CD4-positive, alpha-beta memory T cell (primary cell): ENCODE data around the gene SELENOW. TPM values are rescaled to one million over a fixed set of nuclear protein-coding genes. Genes with fewer than 3 reads are reported as not detected.
"Not testable (repeated sequence)": the region's sequence is repeated elsewhere in the genome, so short reads cannot be mapped to it uniquely, and the experiment has no call there.

ENCODE experiments used
- CTCF ChIA-PET: fragments of 350-600 bp; sonication (Branson Sonifier 250); formaldehyde crosslinking; loops from one replicate; lab custom pipeline; 2021; ENCODE audit warnings: inconsistent platforms; ENCODE audit not compliant: partially characterized antibody; lab: Charles Lee
- POLR2A ChIA-PET: fragments of 350-600 bp; sonication (Branson Sonifier 250); formaldehyde crosslinking; loops from one replicate; lab custom pipeline; 2021; ENCODE audit not compliant: partially characterized antibody; lab: Charles Lee
- DNase-seq, 5 donors: peaks; one replicate each; pipeline versions ENCODE4 v3.0.0 to v3.0.0-alpha.2; 2020 to 2022; ENCODE audit warnings: mixed read lengths in 1 of 5
- H3K27ac ChIP-seq: one replicate; pipeline ENCODE4 v1.7.0; 2013; ENCODE audit warnings: low read depth, low read length
- H3K27me3 ChIP-seq: 2 replicates; pipeline ENCODE4 v1.7.0; 2013; ENCODE audit warnings: mild to moderate bottlenecking, low read length, moderate library complexity; ENCODE audit not compliant: insufficient read depth
- H3K36me3 ChIP-seq: 2 replicates; pipeline ENCODE4 v1.7.0; 2013; ENCODE audit warnings: mild to moderate bottlenecking, low read length, moderate library complexity; ENCODE audit not compliant: insufficient read depth
- H3K4me1 ChIP-seq: 2 replicates; pipeline ENCODE4 v1.7.0; 2013; ENCODE audit warnings: mild to moderate bottlenecking, low read length, moderate library complexity; ENCODE audit not compliant: insufficient read depth
- H3K4me3 ChIP-seq, 2 donors: one replicate each; pipeline ENCODE4 v1.7.0; 2013; ENCODE audit warnings: low read length in 2 of 2, mild to moderate bottlenecking in 1 of 2
- H3K9me3 ChIP-seq, 2 donors: one replicate each; pipeline ENCODE4 v1.7.0; 2013; ENCODE audit warnings: low read length in 2 of 2, control low read depth in 1 of 2; ENCODE audit not compliant: control insufficient read depth in 1 of 2
- H3K27ac Mint-ChIP-seq, 7 donors: one replicate each; pipeline ENCODE4 v1.8.0; 2020 to 2021; ENCODE audit warnings: mixed read lengths in 7 of 7, mild to moderate bottlenecking in 6 of 7, inconsistent platforms in 3 of 7, moderate library complexity in 3 of 7
- H3K27me3 Mint-ChIP-seq, 2 donors: one replicate each; pipeline ENCODE4 v1.8.0; 2020 to 2021; ENCODE audit warnings: mixed read lengths in 2 of 2
- H3K36me3 Mint-ChIP-seq, 2 donors: one replicate each; pipeline ENCODE4 v1.8.0; 2020 to 2021; ENCODE audit warnings: mixed read lengths in 2 of 2, inconsistent platforms in 1 of 2, mild to moderate bottlenecking in 1 of 2
- H3K4me1 Mint-ChIP-seq, 4 donors: one replicate each; pipeline ENCODE4 v1.8.0; 2020 to 2021; ENCODE audit warnings: mixed read lengths in 4 of 4, mild to moderate bottlenecking in 1 of 4
- H3K4me3 Mint-ChIP-seq, 8 donors: one replicate each; pipeline ENCODE4 v1.8.0; 2020 to 2021; ENCODE audit warnings: mixed read lengths in 8 of 8, mild to moderate bottlenecking in 7 of 8, moderate library complexity in 6 of 8, inconsistent platforms in 3 of 8
- H3K9me3 Mint-ChIP-seq, 8 donors: one replicate each; pipeline ENCODE4 v1.8.0; 2020 to 2021; ENCODE audit warnings: mixed read lengths in 8 of 8, mild to moderate bottlenecking in 5 of 8, inconsistent platforms in 3 of 8, moderate library complexity in 1 of 8
- intact Hi-C: fragments of 100-400 bp; cut with micrococcal nuclease; formaldehyde crosslinking; loops from one replicate; pipeline ENCODE4 v1.15.1; 2023
- polyA plus RNA-seq, 2 donors: library from polyadenylated mRNA; unstranded; fragments of 300-500 nt; fragmentation: Illumina TruSeq; gene quantifications; one replicate each; pipeline ENCODE4 v1.2.3, GENCODE V29; 2021
- total RNA-seq, 2 experiments: library from RNA; stranded (reverse); gene quantifications; one replicate each; pipeline ENCODE4 v1.2.3, GENCODE V29; 2021

Gene SELENOW
- total and polyA plus RNA-seq, 4 experiments from 2014 or later, result 116 to 352 (median 236) TPM

- CTCF ChIA-PET, H3K27ac Mint-ChIP-seq, POLR2A ChIA-PET: not testable (repeated sequence)
Observed at GRCh38 chr19:47803671-47804070, 25.2 kb downstream of the SELENOW start.

GRCh38 chr19:47804451-47804850, 25.9 kb downstream of the SELENOW start, which contains the start of gene TPRX1:
TSS of gene TPRX1 (minus strand) at chr19:47804551. CDS start at chr19:47804539, 12 bp downstream.
- CTCF ChIA-PET, H3K9me3 ChIP-seq, DNase-seq, H3K4me1 ChIP-seq, H3K36me3 Mint-ChIP-seq, H3K27ac ChIP-seq, H3K27me3 ChIP-seq, H3K27me3 Mint-ChIP-seq, H3K4me3 Mint-ChIP-seq, H3K4me3 ChIP-seq, H3K4me1 Mint-ChIP-seq, POLR2A ChIA-PET, intact Hi-C loops, H3K9me3 Mint-ChIP-seq, H3K36me3 ChIP-seq: not testable (repeated sequence)
- H3K27ac Mint-ChIP-seq, result peak within 1 kb of the TSS in 1 of 7 donors; percentile 59

More at GRCh38 chr19:47803671-47804070, 25.2 kb downstream of the SELENOW start:
- H3K4me3 ChIP-seq, H3K36me3 ChIP-seq, DNase-seq, H3K4me3 Mint-ChIP-seq, H3K27me3 ChIP-seq, H3K4me1 Mint-ChIP-seq, H3K27ac ChIP-seq, H3K27me3 Mint-ChIP-seq, H3K36me3 Mint-ChIP-seq, H3K9me3 ChIP-seq, H3K9me3 Mint-ChIP-seq, H3K4me1 ChIP-seq, intact Hi-C loops: not testable (repeated sequence)

GRCh38 chr19:47805313-47805712, 26.8 kb downstream of the SELENOW start:
- Mint-ChIP-seq H3K4me1 (no peaks in the 10 kb centered on the region), H3K27ac (peak overlapping the region in 1 of 7 donors; percentile 59), H3K36me3 (peaks cover 0 to 5% of the 10 kb centered on the region in 2 donors), H3K4me3 (no peak overlapping the region), H3K27me3 (peaks cover 1% of the 10 kb centered on the region in 2 donors), H3K9me3 (peaks cover 0 to 5% (median 2%) of the 10 kb centered on the region in 8 donors)
- CTCF ChIA-PET, result interaction anchor here (1.0 kb wide), 1 partner anchor 9 kb away, joined by 3 read pairs; no protein-coding TSS in a partner anchor
- H3K36me3 ChIP-seq, result no peaks in the 10 kb centered on the region
- POLR2A ChIA-PET, result no interaction called here
- no peak overlapping the region for H3K27ac ChIP-seq
- no peaks in the 10 kb centered on the region for H3K27me3 ChIP-seq
- no peak overlapping the region for H3K4me3 ChIP-seq
- intact Hi-C loops, result no loop called here
- H3K9me3 ChIP-seq, result no peaks in the 10 kb centered on the region
- DNase-seq, result no peak
- H3K4me1 ChIP-seq, result no peaks in the 10 kb centered on the region

- POLR2A ChIA-PET, result no interaction called here
- no peaks in the 10 kb centered on the region for H3K9me3 ChIP-seq
- no peak overlapping the region for H3K27ac ChIP-seq
- no peak overlapping the region for H3K4me3 Mint-ChIP-seq
- no peak overlapping the region for H3K27ac Mint-ChIP-seq
- H3K36me3 Mint-ChIP-seq, result no peaks in the 10 kb centered on the region
- H3K36me3 ChIP-seq, result no peaks in the 10 kb centered on the region
- intact Hi-C loops, result no loop called here
- H3K9me3 Mint-ChIP-seq, result peaks cover 0 to 2% (median 0%) of the 10 kb centered on the region in 8 donors
- H3K4me1 ChIP-seq, result no peaks in the 10 kb centered on the region
- no peaks in the 10 kb centered on the region for H3K4me1 Mint-ChIP-seq
- CTCF ChIA-PET, result interaction anchor here (1.0 to 1.1 kb wide), 2 partner anchors 8 to 10 kb away, joined by 3 to 4 read pairs; no protein-coding TSS in a partner anchor
- no peak overlapping the region for H3K4me3 ChIP-seq
- DNase-seq, result no peak
- H3K27me3 ChIP-seq, result no peaks in the 10 kb centered on the region
- H3K27me3 Mint-ChIP-seq, result peaks cover 3% of the 10 kb centered on the region in 2 donors
Observed at GRCh38 chr19:47806435-47806834, 27.9 kb downstream of the SELENOW start.

GRCh38 chr19:47813304-47813994, 34.9 kb downstream of the SELENOW start:
- Histone ChIP-seq H3K4me1 (no peaks in the 10 kb centered on the region), H3K27me3 (no peaks in the 10 kb centered on the region), H3K27ac (no peak overlapping the region), H3K36me3 (no peaks in the 10 kb centered on the region), H3K9me3 (no peaks in the 10 kb centered on the region), H3K4me3 (no peak overlapping the region)
- ChIA-PET POLR2A (no interaction called here), CTCF (interaction anchor here (1.0 kb wide), 1 partner anchor 42 kb away, joined by 3 read pairs; no protein-coding TSS in a partner anchor)
- intact Hi-C loops, result loop anchor here (1.0 kb wide), 1 partner anchor 50 kb away; no protein-coding TSS in a partner anchor
- no peak overlapping the region for H3K4me3 Mint-ChIP-seq
- no peaks in the 10 kb centered on the region for H3K9me3 Mint-ChIP-seq
- H3K36me3 Mint-ChIP-seq, result no peaks in the 10 kb centered on the region
- DNase-seq, result peak; percentile 53 to 59 (median 58)
- peak overlapping the region in 1 of 7 donors; percentile 54 for H3K27ac Mint-ChIP-seq
- peaks cover 8 to 11% of the 10 kb centered on the region in 2 donors for H3K27me3 Mint-ChIP-seq
- H3K4me1 Mint-ChIP-seq, result no peaks in the 10 kb centered on the region

GRCh38 chr19:47813995-47814328, 35.5 kb downstream of the SELENOW start:
- no peaks in the 10 kb centered on the region for H3K9me3 Mint-ChIP-seq
- intact Hi-C loops, result loop anchor here (1.0 kb wide), 1 partner anchor 49 kb away; no protein-coding TSS in a partner anchor
- peak overlapping the region in 1 of 7 donors; percentile 54 for H3K27ac Mint-ChIP-seq
- ChIA-PET CTCF (interaction anchor here (1.0 to 1.2 kb wide), 3 partner anchors 8 to 42 kb away, joined by 3 to 4 read pairs (median 3); no protein-coding TSS in a partner anchor), POLR2A (no interaction called here)
- Histone ChIP-seq H3K27me3 (no peaks in the 10 kb centered on the region), H3K4me3 (no peak overlapping the region), H3K27ac (no peak overlapping the region), H3K4me1 (no peaks in the 10 kb centered on the region), H3K36me3 (no peaks in the 10 kb centered on the region), H3K9me3 (no peaks in the 10 kb centered on the region)
- DNase-seq, result no peak
- no peaks in the 10 kb centered on the region for H3K36me3 Mint-ChIP-seq
- H3K27me3 Mint-ChIP-seq, result peaks cover 13 to 14% of the 10 kb centered on the region in 2 donors
- H3K4me1 Mint-ChIP-seq, result no peaks in the 10 kb centered on the region
- no peak overlapping the region for H3K4me3 Mint-ChIP-seq

GRCh38 chr19:47816270-47816669, 37.8 kb downstream of the SELENOW start:
- H3K27me3 Mint-ChIP-seq, result peaks cover 28 to 30% of the 10 kb centered on the region in 2 donors
- H3K4me3 Mint-ChIP-seq, H3K27ac ChIP-seq, DNase-seq, H3K9me3 ChIP-seq, POLR2A ChIA-PET, H3K4me3 ChIP-seq, H3K36me3 ChIP-seq, H3K27ac Mint-ChIP-seq, H3K4me1 Mint-ChIP-seq, intact Hi-C loops, H3K4me1 ChIP-seq, H3K27me3 ChIP-seq, H3K9me3 Mint-ChIP-seq, H3K36me3 Mint-ChIP-seq: not testable (repeated sequence)
- CTCF ChIA-PET, result interaction anchor here (0.7 to 1.0 kb wide), 3 partner anchors 9 to 26 kb away, joined by 3 to 4 read pairs (median 4); no protein-coding TSS in a partner anchor
